Hepatocyte (in vitro differentiated cells): ENCODE data around the gene PKP1. TPM values are rescaled to one million over a fixed set of nuclear protein-coding genes. Genes with fewer than 3 reads are reported as not detected.

Experiments used
- DNase-seq: peaks from one replicate; pipeline ENCODE4 v3.0.0-alpha.2; 2016; ENCODE audit warnings: low spot score
- H2AFZ ChIP-seq: fragments of 200-600 bp; sonication (generic); 2 replicates; pipeline ENCODE4 v1.6.0; 2016; ENCODE audit warnings: antibody characterized with exemption, mild to moderate bottlenecking
- H3K27ac ChIP-seq: fragments of 200-600 bp; sonication (generic); 2 replicates; pipeline ENCODE4 v1.5.1; 2016; ENCODE audit warnings: mild to moderate bottlenecking
- H3K27me3 ChIP-seq: fragments of 200-600 bp; sonication (generic); 2 replicates; pipeline ENCODE4 v1.6.1; 2016
- H3K36me3 ChIP-seq: fragments of 200-600 bp; sonication (generic); replicated peaks from 2 replicates; pipeline ENCODE4 v1.5.1; 2016; ENCODE audit warnings: low read depth; ENCODE audit not compliant: insufficient read depth
- H3K4me1 ChIP-seq: fragments of 200-600 bp; sonication (generic); 2 replicates; pipeline ENCODE4 v1.5.1; 2016; ENCODE audit warnings: mild to moderate bottlenecking, moderate library complexity; ENCODE audit not compliant: insufficient read depth
- H3K4me2 ChIP-seq: fragments of 200-600 bp; sonication (generic); 2 replicates; pipeline ENCODE4 v1.6.0; 2016
- H3K4me3 ChIP-seq: fragments of 200-600 bp; sonication (generic); 2 replicates; pipeline ENCODE4 v1.5.1; 2016; ENCODE audit warnings: mild to moderate bottlenecking
- H3K79me2 ChIP-seq: fragments of 200-600 bp; sonication (generic); 2 replicates; pipeline ENCODE4 v1.6.0; 2017; ENCODE audit warnings: mild to moderate bottlenecking
- H3K9me2 ChIP-seq: fragments of 200-600 bp; sonication (generic); replicated peaks from 2 replicates; pipeline ENCODE4 v1.6.0; 2017; ENCODE audit warnings: mild to moderate bottlenecking; ENCODE audit not compliant: insufficient read depth
- H3K9me3 ChIP-seq: fragments of 200-600 bp; sonication (generic); 2 replicates; pipeline ENCODE4 v1.5.1; 2016; ENCODE audit warnings: low read depth, mild to moderate bottlenecking
- H4K20me1 ChIP-seq: fragments of 200-600 bp; sonication (generic); 2 replicates; pipeline ENCODE4 v1.6.0; 2016; ENCODE audit warnings: mild to moderate bottlenecking; ENCODE audit not compliant: insufficient read depth, poor library complexity, severe bottlenecking
- EZH2 ChIP-seq: fragments of 200-600 bp; sonication (generic); IDR thresholded peaks from 2 replicates; pipeline ENCODE4 v1.6.1; 2016; ENCODE audit warnings: antibody characterized with exemption, mild to moderate bottlenecking, borderline replicate concordance
- EZH2phosphoT487 ChIP-seq: fragments of 200-600 bp; sonication (generic); IDR thresholded peaks from one replicate; pipeline ENCODE4 v1.6.1; 2018; ENCODE audit warnings: antibody characterized with exemption, mild to moderate bottlenecking, low read depth, moderate library complexity; ENCODE audit not compliant: unreplicated experiment, severe bottlenecking
- WGBS: methylation state at CpG from one replicate; pipeline ENCODE4 v1.1.6; 2016; ENCODE audit warnings: low lambda C conversion rate; ENCODE audit errors: missing lambda C conversion rate; 5-methylcytosine and 5-hydroxymethylcytosine counted together
- polyA plus RNA-seq: library from polyadenylated mRNA; unstranded; fragments of >200 nt; fragmentation: Nextera tagmentation; extraction: Ambion mirVana; gene quantifications from 2 replicates; pipeline ENCODE4 v1.2.1, GENCODE V29; 2016
- total RNA-seq: library from RNA; depleted of rRNA; stranded (reverse); fragments of >200 nt; gene quantifications from 2 replicates; pipeline ENCODE4 v1.2.3, GENCODE V29; 2014
- TF ChIP-seq, protein P1 (sequence below): fragments of 200-600 bp; sonication (generic); IDR thresholded peaks from 2 replicates; pipeline ENCODE4 v1.5.1; 2016; ENCODE audit warnings: antibody characterized with exemption, mild to moderate bottlenecking; ENCODE audit not compliant: poor library complexity

PKP1 gene
- total and polyA plus RNA-seq, 2 experiments from 2014 or later = 0.04 to 0.33 TPM

DNA sequence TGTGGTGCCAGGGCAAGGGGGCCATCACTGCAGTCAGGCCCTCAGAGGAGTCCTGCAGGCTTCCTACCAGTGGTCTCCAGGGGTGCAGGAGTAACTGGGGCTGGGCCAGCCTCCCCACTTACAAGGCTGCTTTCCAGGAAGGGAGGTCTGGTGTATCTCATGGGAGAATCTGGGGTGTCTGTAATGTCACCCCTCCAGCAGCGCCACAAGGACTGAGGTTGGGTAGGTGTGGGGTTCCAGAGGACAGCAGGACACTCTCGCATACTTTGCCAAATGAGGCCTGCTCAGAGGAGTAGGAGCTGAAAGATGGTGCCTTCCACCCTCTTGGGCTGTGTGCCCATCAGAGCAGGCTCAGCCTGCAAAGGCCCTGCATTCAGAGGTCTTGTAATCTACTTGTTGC is 47.2 kb downstream of the PKP1 start:
- peaks cover 15% of the 10 kb centered on the region for H3K4me1 ChIP-seq
- H3K27ac ChIP-seq = no peak overlapping the region
- no peak overlapping the region for H3K4me2 ChIP-seq
- TF ChIP-seq EZH2 (no peak), EZH2phosphoT487 (no peak)
- TF ChIP-seq, protein P1, sequence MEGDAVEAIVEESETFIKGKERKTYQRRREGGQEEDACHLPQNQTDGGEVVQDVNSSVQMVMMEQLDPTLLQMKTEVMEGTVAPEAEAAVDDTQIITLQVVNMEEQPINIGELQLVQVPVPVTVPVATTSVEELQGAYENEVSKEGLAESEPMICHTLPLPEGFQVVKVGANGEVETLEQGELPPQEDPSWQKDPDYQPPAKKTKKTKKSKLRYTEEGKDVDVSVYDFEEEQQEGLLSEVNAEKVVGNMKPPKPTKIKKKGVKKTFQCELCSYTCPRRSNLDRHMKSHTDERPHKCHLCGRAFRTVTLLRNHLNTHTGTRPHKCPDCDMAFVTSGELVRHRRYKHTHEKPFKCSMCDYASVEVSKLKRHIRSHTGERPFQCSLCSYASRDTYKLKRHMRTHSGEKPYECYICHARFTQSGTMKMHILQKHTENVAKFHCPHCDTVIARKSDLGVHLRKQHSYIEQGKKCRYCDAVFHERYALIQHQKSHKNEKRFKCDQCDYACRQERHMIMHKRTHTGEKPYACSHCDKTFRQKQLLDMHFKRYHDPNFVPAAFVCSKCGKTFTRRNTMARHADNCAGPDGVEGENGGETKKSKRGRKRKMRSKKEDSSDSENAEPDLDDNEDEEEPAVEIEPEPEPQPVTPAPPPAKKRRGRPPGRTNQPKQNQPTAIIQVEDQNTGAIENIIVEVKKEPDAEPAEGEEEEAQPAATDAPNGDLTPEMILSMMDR = no peak
- no peak for DNase-seq
- H3K9me2 ChIP-seq = no peaks in the 10 kb centered on the region
- no peaks in the 10 kb centered on the region for H3K9me3 ChIP-seq
- H2AFZ ChIP-seq = no peak overlapping the region
- H3K27me3 ChIP-seq = no peaks in the 10 kb centered on the region
- H3K4me3 ChIP-seq = no peak overlapping the region
- no peaks in the 10 kb centered on the region for H4K20me1 ChIP-seq
- WGBS = 95% methylated on average over 2 of the region's 2 CpGs
- H3K36me3 ChIP-seq = no peaks in the 10 kb centered on the region
- no peaks in the 10 kb centered on the region for H3K79me2 ChIP-seq

DNA sequence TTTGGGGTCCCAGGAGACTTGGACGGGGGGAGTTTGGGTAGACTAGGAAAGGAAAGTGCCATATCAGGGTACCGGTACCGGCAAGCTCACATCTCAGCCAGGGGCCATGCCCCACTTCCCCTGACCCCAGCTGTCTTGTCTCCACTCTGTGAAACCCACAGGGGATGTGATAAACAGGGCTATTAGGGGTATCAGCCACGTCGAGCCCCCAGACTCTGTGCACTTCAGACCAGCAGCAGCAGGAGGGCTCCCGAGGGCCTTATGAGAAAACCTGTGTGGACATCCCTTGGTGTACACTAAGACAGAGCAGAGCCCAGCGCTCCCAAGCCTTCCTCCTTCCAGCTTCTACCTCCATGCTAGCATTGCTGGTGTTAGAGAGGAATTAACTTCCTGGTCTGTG is 47.9 kb downstream of the PKP1 start:
- Histone ChIP-seq H3K36me3 (no peaks in the 10 kb centered on the region), H4K20me1 (no peaks in the 10 kb centered on the region), H3K27me3 (no peaks in the 10 kb centered on the region), H3K9me3 (no peaks in the 10 kb centered on the region), H3K79me2 (no peaks in the 10 kb centered on the region), H3K4me3 (no peak overlapping the region), H2AFZ (no peak overlapping the region), H3K9me2 (no peaks in the 10 kb centered on the region), H3K4me2 (no peak overlapping the region), H3K27ac (no peak overlapping the region), H3K4me1 (peaks cover 15% of the 10 kb centered on the region)
- TF ChIP-seq EZH2phosphoT487 (no peak), EZH2 (no peak)
- TF ChIP-seq, protein P1 = no peak
- 91% methylated on average over 7 of the region's 7 CpGs for WGBS
- no peak for DNase-seq

DNA sequence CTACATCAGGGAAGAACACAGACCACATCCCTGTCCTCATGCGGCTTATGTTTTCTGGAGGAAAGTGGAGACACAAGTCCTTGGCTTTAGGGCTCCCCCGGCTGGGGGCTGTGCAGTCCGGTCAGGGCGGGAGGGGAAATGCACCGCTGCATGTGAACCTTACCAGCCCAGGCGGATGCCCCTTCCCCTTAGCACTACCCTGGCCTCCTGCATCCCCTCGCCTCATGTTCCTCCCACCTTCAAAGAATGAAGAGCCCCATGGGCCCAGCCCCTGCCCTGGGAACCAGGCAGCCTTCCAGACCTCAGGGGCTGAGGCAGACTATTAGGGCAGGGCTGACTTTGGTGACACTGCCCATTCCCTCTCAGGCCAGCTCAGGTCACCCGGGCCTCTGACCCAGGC is 48.7 kb downstream of the PKP1 start:
- Histone ChIP-seq H3K79me2 (no peaks in the 10 kb centered on the region), H3K4me3 (no peak overlapping the region), H3K9me3 (no peaks in the 10 kb centered on the region), H3K27ac (no peak overlapping the region), H4K20me1 (no peaks in the 10 kb centered on the region), H3K27me3 (no peaks in the 10 kb centered on the region), H3K36me3 (no peaks in the 10 kb centered on the region), H3K4me2 (no peak overlapping the region), H3K9me2 (no peaks in the 10 kb centered on the region), H2AFZ (no peak overlapping the region), H3K4me1 (peaks cover 15% of the 10 kb centered on the region)
- no peak for DNase-seq
- no peak for TF ChIP-seq EZH2
- TF ChIP-seq EZH2phosphoT487 = no peak
- TF ChIP-seq, protein P1 = no peak
- WGBS = 92% methylated on average over 5 of the region's 8 CpGs
